NK-92 treated with Interleukin-12 subunit alpha and Interleukin-12 subunit beta, amount 100 ng/mL, for 24 hours (cell line): Measurements from ENCODE around the gene CAAP1.
"Not testable (repeated sequence)": the region's sequence is repeated elsewhere in the genome, so short reads cannot be mapped to it uniquely, and the experiment has no call there.

Experiments
- DNase-seq: peaks from one replicate; lab custom pipeline; 2025; lab: John Stamatoyannopoulos, UW

Gene CAAP1

GRCh38 chr9:26892251-26893029 lies at the start of gene CAAP1:
Gene CAAP1 (minus strand): TSS chr9:26892802. CDS start chr9:26892715, 87 bp downstream.
- peak; percentile 82 for DNase-seq

- DNase-seq = no peak
These were observed 48.2 kb upstream of the CAAP1 start for GRCh38 chr9:26940779-26941178.

- DNase-seq = no peak
These were observed 47.5 kb upstream of the CAAP1 start for GRCh38 chr9:26939955-26940711.

GRCh38 chr9:26937816-26938371 lies 45.3 kb upstream of the CAAP1 start:
- DNase-seq = no peak

- no peak for DNase-seq
These were observed 43.2 kb upstream of the CAAP1 start for GRCh38 chr9:26935847-26936246.

GRCh38 chr9:26928902-26929495 lies 36.4 kb upstream of the CAAP1 start:
- DNase-seq = no peak

GRCh38 chr9:26925609-26926008 lies 33.0 kb upstream of the CAAP1 start:
- DNase-seq = no peak

GRCh38 chr9:26919698-26920097 lies 27.1 kb upstream of the CAAP1 start:
- DNase-seq = no peak

GRCh38 chr9:26913138-26913668 lies 20.6 kb upstream of the CAAP1 start:
- no peak for DNase-seq

- DNase-seq = no peak
These were observed 12.1 kb upstream of the CAAP1 start for GRCh38 chr9:26904671-26905070.

GRCh38 chr9:26904070-26904469 lies 11.5 kb upstream of the CAAP1 start:
- no peak for DNase-seq

GRCh38 chr9:26893030-26893676 lies 551 bp upstream of the CAAP1 start:
- no peak for DNase-seq

- no peak for DNase-seq
These were observed 876 bp downstream of the CAAP1 start for GRCh38 chr9:26891726-26892125.

GRCh38 chr9:26888271-26888670 lies 4.3 kb downstream of the CAAP1 start:
- no peak for DNase-seq

- DNase-seq = no peak
These were observed 10.4 kb downstream of the CAAP1 start for GRCh38 chr9:26882154-26882553.

- no peak for DNase-seq
These were observed 12.3 kb downstream of the CAAP1 start for GRCh38 chr9:26880262-26880661.

- DNase-seq = not testable (repeated sequence)
These were observed 17.4 kb downstream of the CAAP1 start for GRCh38 chr9:26875155-26875554.

GRCh38 chr9:26870292-26870691 lies 22.3 kb downstream of the CAAP1 start:
- no peak for DNase-seq

- DNase-seq = no peak
These were observed 29.5 kb downstream of the CAAP1 start for GRCh38 chr9:26863074-26863473.

- DNase-seq = no peak
These were observed 36.1 kb downstream of the CAAP1 start for GRCh38 chr9:26856413-26857032.

GRCh38 chr9:26850995-26851394 lies 41.6 kb downstream of the CAAP1 start:
- DNase-seq = no peak
